ENCODE measurements around the gene PAN3.

GRCh38 chr13:28258417-28258816 lies 120.1 kb downstream of the PAN3 start:
- TF ChIP-seq PATZ1 (CRISPR knock-in tag; IDR thresholded peaks at IDR 0.05; ENCODE audit: borderline replicate concordance) (no peak), RARB (CRISPR knock-in tag; IDR thresholded peaks at IDR 0.05) (no peak), ZFP3 (CRISPR knock-in tag; IDR thresholded peaks at IDR 0.05) (no peak), ARNTL (CRISPR knock-in tag; IDR thresholded peaks at IDR 0.05; ENCODE audit: borderline replicate concordance, low read depth) (no peak), OSR1 (CRISPR knock-in tag; IDR thresholded peaks at IDR 0.05) (no peak), ZFP30 (CRISPR knock-in tag; IDR thresholded peaks at IDR 0.05) (no peak), ZNF565 (CRISPR knock-in tag; conservative IDR thresholded peaks at IDR 0.05; ENCODE audit: low read depth) (no peak), ESRRG (CRISPR knock-in tag; IDR thresholded peaks at IDR 0.05) (no peak), TSHZ2 (CRISPR knock-in tag; IDR thresholded peaks at IDR 0.05) (no peak), SNAI2 (CRISPR knock-in tag; IDR thresholded peaks at IDR 0.05) (no peak), ZC3H10 (CRISPR knock-in tag; IDR thresholded peaks at IDR 0.05) (no peak)

Measured in SK-N-SH treated with all-trans-retinoic acid at 6 μM for 48 hours (cell line).